ENCODE measurements around the gene LPIN1.

LPIN1 gene

GRCh38 chr2:11749646-11750349 is 3.4 kb downstream of the LPIN1 start:
- DNase-seq (ENCODE audit: low read depth in 2 of 2), result no peak
- TF ChIP-seq CTCF (IDR thresholded peaks at IDR 0.05; ENCODE audit: low read depth, low read length), result no peak
- H3K4me3 ChIP-seq (replicated peaks in 1 of 2; ENCODE audit: low read depth in 2 of 2, low read length in 2 of 2), result no peak overlapping the region

- H3K4me3 ChIP-seq (replicated peaks in 1 of 2; ENCODE audit: low read depth in 2 of 2, low read length in 2 of 2), result no peak overlapping the region
- no peak for DNase-seq (ENCODE audit: low read depth in 2 of 2)
- no peak for TF ChIP-seq CTCF (IDR thresholded peaks at IDR 0.05; ENCODE audit: low read depth, low read length)
These were observed 4.0 kb downstream of the LPIN1 start for GRCh38 chr2:11750422-11750821.

GRCh38 chr2:11750917-11751316 is 4.5 kb downstream of the LPIN1 start:
- peak in 1 of 2 donors; percentile 28 for DNase-seq (ENCODE audit: low read depth in 2 of 2)
- TF ChIP-seq CTCF (IDR thresholded peaks at IDR 0.05; ENCODE audit: low read depth, low read length), result no peak
- no peak overlapping the region for H3K4me3 ChIP-seq (replicated peaks in 1 of 2; ENCODE audit: low read depth in 2 of 2, low read length in 2 of 2)

- H3K4me3 ChIP-seq (replicated peaks in 1 of 2; ENCODE audit: low read depth in 2 of 2, low read length in 2 of 2), result no peak overlapping the region
- no peak for DNase-seq (ENCODE audit: low read depth in 2 of 2)
- no peak for TF ChIP-seq CTCF (IDR thresholded peaks at IDR 0.05; ENCODE audit: low read depth, low read length)
These were observed 6.5 kb downstream of the LPIN1 start for GRCh38 chr2:11752906-11753305.

DNA sequence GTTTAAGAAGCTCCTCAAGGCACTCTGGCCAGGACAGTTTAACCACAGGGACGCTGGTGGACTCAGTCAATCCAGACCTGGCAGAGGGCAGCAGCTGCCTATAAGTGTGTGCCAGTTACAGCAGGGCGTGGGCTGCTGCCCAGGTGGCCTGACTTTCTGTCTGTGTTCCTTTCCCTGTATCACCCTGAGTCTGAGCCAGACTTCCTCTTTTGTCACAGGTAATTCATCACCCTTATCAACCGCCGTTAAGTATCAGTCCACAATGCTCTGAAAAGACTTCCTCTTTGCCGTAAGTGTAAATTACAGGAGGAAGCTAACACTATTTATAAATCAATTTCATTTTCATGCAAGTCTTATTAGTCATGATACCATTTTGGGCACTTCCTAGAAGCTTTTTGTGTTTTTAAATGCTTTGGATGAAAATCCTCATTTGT is 7.0 kb downstream of the LPIN1 start:
- no peak overlapping the region for H3K4me3 ChIP-seq (replicated peaks in 1 of 2; ENCODE audit: low read depth in 2 of 2, low read length in 2 of 2)

DNA sequence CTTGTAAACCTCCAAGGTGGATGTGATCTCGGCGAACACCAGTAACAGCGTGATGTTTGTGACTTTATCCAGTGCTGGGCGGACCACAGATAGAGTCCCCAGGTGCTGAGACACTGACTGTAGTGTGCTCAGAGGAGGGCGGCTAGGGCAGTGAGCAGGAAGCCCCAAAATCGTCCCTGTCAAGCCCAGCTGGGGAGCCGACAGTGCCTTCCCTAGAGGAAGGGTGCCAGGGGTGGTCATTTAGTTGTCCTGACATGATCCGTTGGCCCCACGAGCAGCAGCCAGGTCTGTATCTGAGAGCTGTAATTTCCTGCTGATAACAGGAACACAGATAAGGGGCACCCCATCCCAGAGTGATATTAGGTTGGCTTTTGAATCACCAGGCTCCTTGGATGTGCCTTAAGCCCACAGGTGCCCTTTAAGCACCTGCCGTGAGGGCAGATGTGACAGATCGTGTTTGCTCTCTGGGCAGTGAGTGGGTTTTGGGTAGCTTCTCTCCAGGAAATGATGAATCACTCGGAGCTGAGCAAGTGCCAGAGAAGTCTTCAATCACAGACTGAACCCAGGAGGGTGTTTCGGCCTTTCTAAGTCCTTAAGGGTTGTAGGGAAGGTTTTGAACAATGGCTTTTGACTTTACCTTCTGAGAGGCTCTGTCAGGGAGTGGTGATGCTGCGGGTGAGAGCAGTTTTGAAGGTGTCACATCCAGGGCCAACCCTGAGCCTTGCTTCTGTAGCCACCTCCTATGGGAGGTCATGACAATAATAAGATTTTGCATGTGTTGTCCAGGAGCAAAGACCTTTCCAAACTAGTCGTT is 7.7 kb downstream of the LPIN1 start:
- peak; percentile 65 to 71 for DNase-seq (ENCODE audit: low read depth in 2 of 2)
- H3K4me3 ChIP-seq (replicated peaks in 1 of 2; ENCODE audit: low read depth in 2 of 2, low read length in 2 of 2), result no peak overlapping the region
- TF ChIP-seq CTCF (IDR thresholded peaks at IDR 0.05; ENCODE audit: low read depth, low read length), result no peak

More for the DNA sequence above, 7.0 kb downstream of the LPIN1 start:
- no peak for TF ChIP-seq CTCF (IDR thresholded peaks at IDR 0.05; ENCODE audit: low read depth, low read length)
- no peak for DNase-seq (ENCODE audit: low read depth in 2 of 2)
